ENCODE results near the gene SOX8.
"Not testable (repeated sequence)": the region's sequence is repeated elsewhere in the genome, so short reads cannot be mapped to it uniquely, and the experiment has no call there.

Gene SOX8

DNA sequence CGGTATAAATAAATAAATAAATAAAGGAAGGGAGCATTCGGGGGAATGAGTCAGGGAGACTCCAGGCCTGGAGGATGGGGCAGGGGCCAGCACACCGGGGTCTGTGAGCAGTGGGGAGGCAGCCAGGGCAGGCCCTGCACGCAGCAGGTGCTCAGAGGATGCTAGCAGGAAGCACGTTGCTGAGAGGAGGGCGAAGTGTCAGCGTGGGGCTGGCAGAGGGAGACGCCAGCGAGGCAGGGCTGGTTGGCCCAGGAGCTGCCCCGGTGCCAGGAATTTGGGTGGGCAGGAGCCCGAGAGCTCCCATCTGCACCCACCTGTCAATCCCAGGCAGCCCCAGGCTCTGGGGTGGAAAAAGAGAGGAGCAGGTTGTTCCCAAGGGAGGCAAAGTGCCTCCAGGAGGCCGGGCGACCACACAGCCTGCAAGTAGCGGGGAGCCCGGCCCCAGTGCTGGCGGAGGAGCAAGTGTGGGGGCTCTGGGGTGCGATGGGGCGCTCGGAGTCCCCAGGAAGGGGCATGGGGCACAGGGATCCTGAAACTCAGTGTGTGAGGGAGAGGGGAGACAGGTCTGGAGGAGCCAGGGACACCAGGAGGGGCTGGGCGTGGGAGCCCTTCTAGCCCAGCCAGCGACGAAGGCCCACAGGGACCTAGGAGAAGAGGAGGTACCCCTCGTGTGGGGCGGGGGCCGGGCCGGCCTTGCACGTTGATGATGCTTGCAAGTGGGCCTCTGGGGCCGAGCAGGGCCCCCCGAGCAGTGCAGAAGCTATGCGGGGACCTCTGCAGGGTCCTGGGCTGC is 28.0 kb downstream of the SOX8 start:
- no peak for DNase-seq

GRCh38 chr16:1010251-1010650 is 28.7 kb downstream of the SOX8 start:
- DNase-seq: no peak

DNA sequence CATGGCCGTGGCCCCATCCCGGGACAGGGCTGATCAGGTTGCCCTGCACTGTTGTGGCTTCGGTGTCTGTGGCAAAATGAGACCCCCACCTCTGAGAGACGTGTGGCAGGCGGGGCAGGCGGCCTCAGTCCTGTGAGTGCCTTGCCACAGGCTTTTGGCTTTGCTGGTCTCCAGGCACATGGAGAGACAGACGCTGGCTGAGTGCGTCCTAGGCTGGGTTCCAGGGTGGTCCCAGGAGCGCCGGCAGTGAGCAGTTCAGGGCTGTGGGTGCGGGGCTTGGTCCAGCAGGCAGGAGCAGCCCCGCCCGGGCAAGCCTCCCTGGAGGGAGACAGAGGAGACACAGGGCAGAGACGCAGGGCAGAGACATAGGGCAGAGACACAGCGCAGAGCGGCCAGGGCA is 29.2 kb downstream of the SOX8 start:
- no peak for DNase-seq

- no peak for DNase-seq
Observed at GRCh38 chr16:1011316-1012082, 29.9 kb downstream of the SOX8 start.

DNA sequence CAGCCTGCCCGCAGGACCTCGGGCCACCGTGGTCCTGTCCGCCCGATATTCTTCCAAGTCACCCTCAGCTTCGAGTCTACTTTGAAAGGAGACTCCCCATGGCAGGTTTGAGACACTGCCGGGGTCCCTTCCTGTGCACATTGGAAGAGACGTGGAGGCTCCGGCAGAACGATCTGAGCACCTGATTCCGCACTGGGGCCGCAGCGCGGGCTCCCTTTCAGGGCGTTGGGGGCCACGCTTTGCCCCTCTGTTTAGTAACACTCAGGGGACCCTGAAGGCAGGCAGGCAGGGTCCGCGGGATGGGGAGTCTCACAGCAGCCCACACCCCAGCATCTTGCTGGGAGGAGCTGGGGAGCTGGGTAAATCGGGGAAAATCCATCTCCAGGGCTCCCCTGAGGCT is 30.6 kb downstream of the SOX8 start:
- DNase-seq: no peak

- DNase-seq: no peak
Observed at GRCh38 chr16:1012722-1013592, 31.4 kb downstream of the SOX8 start.

GRCh38 chr16:1013593-1013900 is 32.0 kb downstream of the SOX8 start:
- no peak for DNase-seq

GRCh38 chr16:1014221-1014620 is 32.7 kb downstream of the SOX8 start:
- no peak for DNase-seq

DNA sequence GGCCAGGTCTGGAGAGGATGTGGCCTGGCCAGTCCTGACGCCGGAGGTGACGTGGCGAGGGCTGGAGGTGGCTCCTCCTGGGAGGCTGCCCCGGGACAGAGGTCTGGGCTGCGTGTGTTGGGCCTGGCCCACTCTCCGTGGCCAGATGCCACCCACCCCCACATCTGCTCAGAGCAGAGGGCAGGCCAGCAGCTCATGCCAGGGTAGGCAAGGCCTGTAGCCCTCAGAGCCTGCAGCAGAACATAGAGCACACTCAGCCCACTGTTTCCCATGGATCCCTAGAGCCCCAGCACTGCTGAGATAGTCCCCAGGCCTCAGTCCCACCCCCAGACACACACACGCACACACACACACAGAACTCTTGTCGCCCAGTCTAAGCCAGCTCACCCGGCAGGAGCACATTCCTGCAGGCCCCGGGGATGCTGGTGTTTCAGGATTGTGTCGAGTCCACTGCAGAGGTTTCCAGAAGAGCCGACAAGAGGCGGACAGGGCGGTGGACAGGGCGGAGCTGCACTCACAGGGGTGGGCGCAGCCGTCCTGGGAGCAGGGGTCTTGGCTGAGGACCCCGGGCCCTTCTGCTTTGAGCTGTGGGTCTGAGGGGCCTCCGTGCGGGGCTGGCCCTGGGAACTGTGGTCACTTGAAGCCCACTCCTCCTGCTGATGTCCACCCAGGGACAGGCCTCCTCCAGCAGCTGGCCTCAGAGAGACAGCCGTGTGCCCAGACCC is 33.4 kb downstream of the SOX8 start:
- no peak for DNase-seq

DNA sequence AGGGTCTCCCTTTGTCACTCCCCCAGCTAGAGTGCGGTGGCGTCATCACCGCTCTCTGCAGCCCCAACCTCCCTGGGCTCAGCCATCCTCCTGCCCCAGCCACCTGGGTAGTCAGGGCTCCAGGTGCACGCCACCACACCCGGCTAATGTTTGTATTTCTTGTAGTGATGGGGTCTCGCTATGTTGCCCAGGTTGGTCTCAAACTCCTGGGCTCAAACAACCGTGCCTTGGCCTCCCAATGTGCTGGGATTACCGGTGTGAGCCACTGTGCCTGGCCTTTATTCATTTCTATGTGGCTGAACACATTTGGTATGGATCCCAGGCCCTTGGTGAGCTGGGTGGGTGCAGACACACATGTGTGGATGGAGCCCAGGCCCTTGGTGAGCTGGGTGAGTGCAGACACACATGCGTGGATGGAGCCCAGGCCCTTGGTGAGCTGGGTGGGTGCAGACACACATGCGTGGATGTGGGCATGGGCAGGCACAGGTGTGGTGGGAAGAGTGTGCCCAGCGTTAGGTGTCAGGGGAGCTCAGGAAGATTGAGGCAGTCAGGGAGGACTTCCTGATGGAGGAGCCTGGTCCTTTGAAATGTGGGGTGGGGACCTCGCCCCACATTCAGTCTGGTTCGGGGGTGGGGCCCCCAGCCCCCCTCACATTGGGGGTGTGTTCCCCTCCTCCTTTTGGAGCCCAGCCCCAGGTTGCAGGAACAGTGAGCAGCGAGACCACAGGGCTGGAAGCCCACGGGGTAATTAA is 37.1 kb downstream of the SOX8 start:
- no peak for DNase-seq

DNA sequence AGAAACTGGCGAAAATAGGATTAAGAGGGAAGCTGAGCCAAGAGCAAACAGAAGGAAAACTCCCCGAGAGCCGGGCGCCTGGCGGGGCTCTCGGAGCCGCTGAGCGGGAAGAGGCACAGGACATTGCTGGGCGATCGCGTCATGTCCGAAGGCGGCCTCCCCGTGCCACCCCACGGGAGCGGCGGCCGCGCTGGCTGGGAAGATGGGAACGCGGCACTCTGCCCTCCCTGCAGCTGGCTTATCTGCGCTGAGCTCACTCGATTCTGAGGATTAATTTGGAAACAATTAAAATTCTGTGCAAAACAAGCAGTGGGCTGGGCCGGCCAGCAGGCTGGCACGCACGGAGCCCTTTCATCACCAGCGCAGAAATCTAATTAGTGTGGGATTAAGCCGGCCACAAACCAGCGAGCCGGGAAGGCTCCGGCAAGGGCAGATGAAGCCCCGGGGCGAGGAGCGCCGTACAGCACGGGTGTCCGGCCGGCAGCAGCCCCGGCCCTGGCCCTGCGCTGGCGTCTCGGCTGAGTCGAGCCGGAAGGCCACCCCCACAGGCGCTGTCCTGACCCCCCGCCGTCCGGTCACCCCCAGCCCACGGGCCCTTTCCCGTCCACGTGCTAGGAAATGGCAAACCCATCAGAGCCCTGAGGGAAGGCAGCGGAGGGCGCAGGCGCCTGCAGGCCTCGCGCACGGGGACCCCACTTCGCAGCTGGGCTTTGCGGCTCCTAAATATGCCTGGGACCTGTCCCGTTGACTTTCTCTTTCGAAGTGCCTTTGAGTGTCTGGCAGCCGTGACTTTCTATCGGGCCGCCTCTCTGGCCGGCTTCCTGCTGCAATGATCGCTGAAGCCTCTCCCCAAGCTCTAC is 37.9 kb downstream of the SOX8 start:
- DNase-seq: no peak

DNA sequence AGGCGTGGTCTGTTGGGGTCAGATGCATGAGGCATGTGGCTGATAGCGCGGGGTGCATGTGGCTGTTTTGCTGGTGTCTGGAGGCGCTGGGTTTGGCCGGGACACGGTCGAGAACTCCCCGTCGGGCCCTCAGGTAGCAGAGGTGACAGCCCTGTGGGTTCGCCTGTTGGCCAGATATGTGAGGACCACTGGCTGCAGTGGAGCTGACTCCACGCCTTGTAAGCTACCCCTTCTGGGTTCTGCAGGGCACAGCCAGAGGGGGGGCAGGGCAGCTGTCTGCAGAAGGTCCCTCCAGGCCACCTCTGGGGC is 38.5 kb downstream of the SOX8 start:
- DNase-seq: no peak

- DNase-seq: no peak
Observed at GRCh38 chr16:1020591-1020990, 39.0 kb downstream of the SOX8 start.

DNA sequence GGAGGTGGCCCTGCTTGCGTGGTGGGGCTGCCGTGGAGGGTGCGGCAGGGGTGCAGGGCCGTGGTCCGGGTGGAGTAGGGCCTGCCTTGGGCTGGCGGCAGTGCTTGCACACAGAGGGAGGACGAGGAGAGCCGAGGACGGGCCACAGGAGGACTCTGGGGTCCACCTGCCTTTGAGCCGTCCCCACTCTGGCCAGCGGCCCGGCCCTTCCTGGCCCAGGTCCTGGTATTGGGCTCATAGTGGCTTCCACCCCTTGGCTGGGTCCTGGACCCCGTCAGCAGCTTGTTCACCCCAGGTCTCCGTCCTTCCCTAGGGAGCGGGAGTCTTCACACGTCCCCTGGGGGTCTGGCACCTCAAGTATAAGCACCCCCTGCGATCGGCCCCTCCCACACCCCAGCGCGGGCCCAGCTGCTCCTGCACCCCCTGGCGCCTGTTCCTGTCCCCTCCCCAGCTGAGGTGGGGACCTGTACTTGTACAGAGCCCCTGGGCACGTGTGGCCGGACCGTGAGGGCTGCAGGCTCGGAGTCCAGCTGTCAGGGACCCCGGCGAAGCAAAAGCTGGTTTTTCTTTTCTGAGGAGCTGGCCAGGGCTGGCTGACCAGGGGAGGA is 40.1 kb downstream of the SOX8 start:
- DNase-seq: no peak

GRCh38 chr16:1022466-1022865 is 40.9 kb downstream of the SOX8 start:
- DNase-seq: no peak

- no peak for DNase-seq
Observed at GRCh38 chr16:1024138-1024537, 42.6 kb downstream of the SOX8 start.

GRCh38 chr16:1025183-1025809 is 43.7 kb downstream of the SOX8 start:
- DNase-seq: not testable (repeated sequence)

GRCh38 chr16:1026057-1026783 is 44.6 kb downstream of the SOX8 start:
- DNase-seq: no peak

DNA sequence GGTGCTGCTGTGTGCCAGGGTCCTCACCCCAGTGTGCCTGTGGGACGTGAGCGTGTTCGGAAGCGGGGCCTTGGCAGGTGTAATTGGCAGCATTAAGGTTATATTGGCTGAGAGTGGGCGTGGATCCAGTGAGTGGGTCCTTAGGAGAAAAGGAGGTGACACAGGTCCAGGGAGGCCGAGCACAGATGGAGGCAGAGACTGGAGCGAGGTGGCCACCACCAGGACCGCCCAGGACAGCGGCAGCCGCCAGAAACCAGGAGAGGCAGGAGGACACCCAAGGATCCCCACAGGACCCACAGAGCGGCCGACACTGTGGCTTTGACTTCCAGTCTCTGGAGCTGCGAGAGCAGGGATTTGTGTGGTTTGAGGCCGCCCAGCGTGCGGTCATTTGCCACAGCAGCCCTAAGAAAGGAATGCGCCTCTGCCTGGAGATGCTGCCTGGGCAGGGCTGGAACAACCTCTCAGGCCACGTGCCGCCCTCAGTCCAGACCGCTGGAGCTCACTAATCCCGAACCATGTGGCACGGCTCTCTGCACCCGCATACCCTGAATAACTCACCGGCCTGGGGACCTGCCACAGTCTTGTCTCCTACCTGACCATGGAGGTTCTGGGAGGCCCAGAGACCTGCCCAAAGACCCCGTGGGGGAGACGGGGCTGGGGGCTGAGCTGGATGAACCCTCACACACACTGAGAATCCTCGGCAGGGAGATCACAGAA is 45.4 kb downstream of the SOX8 start:
- no peak for DNase-seq

All from activated CD4-positive, alpha-beta T cell treated with anti-CD3 and anti-CD28 coated beads, Interleukin-2, amount 50 U/mL, for 4 hours (primary cell).